SK-N-SH treated with all-trans-retinoic acid at 6 μM for 48 hours (cell line): ENCODE measurements around the gene COL23A1.

Experiments used
- ARNTL ChIP-seq: fragments of 450-650 bp; formaldehyde crosslinking; IDR thresholded peaks from 2 replicates; pipeline ENCODE4 v1.5.0; 2020; ENCODE audit warnings: low read depth, mild to moderate bottlenecking, moderate library complexity, borderline replicate concordance
- CREB5 ChIP-seq: fragments of 250-450 bp; sonication (Bioruptor Pico); IDR thresholded peaks from 2 replicates; pipeline ENCODE4 v1.5.1; 2020; ENCODE audit warnings: low read depth, mild to moderate bottlenecking, moderate library complexity
- GLIS3 ChIP-seq: fragments of 250-450 bp; sonication (Bioruptor Pico); IDR thresholded peaks from 2 replicates; pipeline ENCODE4 v1.5.0; 2020; ENCODE audit warnings: mild to moderate bottlenecking, moderate library complexity
- PATZ1 ChIP-seq: fragments of 250-450 bp; sonication (Bioruptor Pico); IDR thresholded peaks from 2 replicates; pipeline ENCODE4 v1.8.0; 2020; ENCODE audit warnings: mild to moderate bottlenecking, moderate library complexity, borderline replicate concordance
- PPARA ChIP-seq: fragments of 250-450 bp; sonication (Bioruptor Pico); IDR thresholded peaks from 2 replicates; pipeline ENCODE4 v1.5.0; 2020; ENCODE audit warnings: mild to moderate bottlenecking, borderline replicate concordance
- RARB ChIP-seq: fragments of 250-450 bp; sonication (Bioruptor Pico); IDR thresholded peaks from 2 replicates; pipeline ENCODE4 v1.8.0; 2021; ENCODE audit warnings: mild to moderate bottlenecking, moderate library complexity
- TSHZ2 ChIP-seq: fragments of 250-450 bp; sonication (Bioruptor Pico); IDR thresholded peaks from 2 replicates; pipeline ENCODE4 v1.5.0; 2020; ENCODE audit warnings: mild to moderate bottlenecking, moderate library complexity
- ZFP30 ChIP-seq: fragments of 450-650 bp; formaldehyde crosslinking; IDR thresholded peaks from 2 replicates; pipeline ENCODE4 v1.5.0; 2022; ENCODE audit warnings: mild to moderate bottlenecking, moderate library complexity

GRCh38 chr5:178532236-178532635 lies 58.0 kb downstream of the COL23A1 start:
- TF ChIP-seq ZFP30 (CRISPR knock-in tag) (no peak), PPARA (CRISPR knock-in tag) (no peak), TSHZ2 (CRISPR knock-in tag) (no peak), CREB5 (CRISPR knock-in tag) (no peak), PATZ1 (CRISPR knock-in tag) (no peak), GLIS3 (no peak), ARNTL (CRISPR knock-in tag) (no peak), RARB (CRISPR knock-in tag) (no peak)
